Vagina (tissue), 2 donors: ENCODE data around the gene RIPK1. TPM values are rescaled to one million over a fixed set of nuclear protein-coding genes. Genes with fewer than 3 reads are reported as not detected.

ENCODE experiments used
- DNase-seq, 2 donors: peaks; one replicate each; pipeline ENCODE4 v3.0.0-alpha.2; 2017; ENCODE audit errors: extremely low spot score in 2 of 2
- H3K27ac ChIP-seq: fragments of 200-600 bp; sonication (generic); one replicate; pipeline ENCODE4 v1.5.1; 2019
- H3K27me3 ChIP-seq: fragments of 200-600 bp; sonication (generic); one replicate; pipeline ENCODE4 v1.5.1; 2019
- H3K36me3 ChIP-seq, 2 donors: fragments of 200-600 bp; sonication (generic); one replicate each; pipeline ENCODE4 v1.5.1; 2017 to 2019
- H3K4me1 ChIP-seq: fragments of 200-600 bp; sonication (generic); one replicate; pipeline ENCODE4 v1.5.1; 2019
- H3K4me3 ChIP-seq, 2 donors: fragments of 200-600 bp; sonication (generic); 1 replicate in 1 of 2; 2 replicates in 1 of 2; pipeline ENCODE4 v1.5.1; 2016 to 2019
- H3K9me3 ChIP-seq: fragments of 200-600 bp; sonication (generic); one replicate; pipeline ENCODE4 v1.5.1; 2019
- POLR2A ChIP-seq, 2 donors: fragments of 450-650 bp; IDR thresholded peaks; one replicate each; pipeline ENCODE4 v1.6.1; 2017; ENCODE audit warnings: antibody characterized with exemption in 2 of 2, mild to moderate bottlenecking in 2 of 2, moderate library complexity in 2 of 2
- POLR2AphosphoS5 ChIP-seq, 2 donors: sonication (generic); formaldehyde crosslinking; IDR thresholded peaks; one replicate each; pipeline ENCODE4 v1.9.0; 2017; ENCODE audit warnings: antibody characterized with exemption in 2 of 2, mild to moderate bottlenecking in 2 of 2, low read depth in 1 of 2; ENCODE audit not compliant: insufficient read depth in 1 of 2
- intact Hi-C: fragments of 100-400 bp; cut with DNase I; formaldehyde crosslinking; loops from one replicate; pipeline ENCODE4 v1.15.1; 2023
- total RNA-seq: library from RNA; depleted of rRNA; stranded (reverse); fragments of >200 nt; gene quantifications from one replicate; pipeline ENCODE4 v1.2.3, GENCODE V29; 2016
- TF ChIP-seq, protein P1 (sequence below), 3 experiments: fragments of 450-650 bp in 2 of 3; fragments of 200-600 bp in 1 of 3; sonication (generic) in 1 of 3; IDR thresholded peaks; one replicate each; pipeline ENCODE4 v1.5.1; 2017 to 2019; ENCODE audit warnings: antibody characterized with exemption in 3 of 3, mild to moderate bottlenecking in 2 of 3, moderate library complexity in 2 of 3

Gene RIPK1
- total RNA-seq, 1 donor from 2014 or later, result 27.0 TPM

DNA sequence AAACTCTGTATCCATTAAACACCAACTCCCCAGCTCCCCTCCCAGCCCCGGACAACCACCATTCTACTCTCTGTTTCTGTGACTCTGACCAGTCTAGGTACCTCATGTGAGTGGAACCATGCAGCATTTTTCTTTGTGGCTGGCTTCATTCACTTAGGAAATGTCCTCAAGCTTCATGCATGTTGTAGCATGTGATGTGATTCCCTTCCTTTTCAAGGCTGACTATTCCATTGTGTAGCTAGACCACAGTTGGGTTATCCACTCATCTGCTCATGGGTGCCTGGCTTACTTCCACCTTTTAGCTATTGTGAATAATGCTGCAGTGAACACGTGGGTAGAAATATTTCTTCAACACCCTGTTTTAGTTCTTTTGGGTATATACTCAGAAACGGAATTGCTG is 41.5 kb downstream of the RIPK1 start:
- Histone ChIP-seq H3K36me3 (peaks cover 0 to 61% of the 10 kb centered on the region in 2 donors), H3K4me1 (peaks cover 8% of the 10 kb centered on the region), H3K4me3 (no peak overlapping the region), H3K27ac (peak overlapping the region; percentile 10), H3K27me3 (no peaks in the 10 kb centered on the region), H3K9me3 (no peaks in the 10 kb centered on the region)
- DNase-seq, result no peak
- intact Hi-C loops, result no loop called here
- TF ChIP-seq POLR2AphosphoS5 (IDR thresholded peaks at IDR 0.05; ENCODE audit: insufficient read depth in 1 of 2, low read depth in 1 of 2), result no peak
- TF ChIP-seq, protein P1, sequence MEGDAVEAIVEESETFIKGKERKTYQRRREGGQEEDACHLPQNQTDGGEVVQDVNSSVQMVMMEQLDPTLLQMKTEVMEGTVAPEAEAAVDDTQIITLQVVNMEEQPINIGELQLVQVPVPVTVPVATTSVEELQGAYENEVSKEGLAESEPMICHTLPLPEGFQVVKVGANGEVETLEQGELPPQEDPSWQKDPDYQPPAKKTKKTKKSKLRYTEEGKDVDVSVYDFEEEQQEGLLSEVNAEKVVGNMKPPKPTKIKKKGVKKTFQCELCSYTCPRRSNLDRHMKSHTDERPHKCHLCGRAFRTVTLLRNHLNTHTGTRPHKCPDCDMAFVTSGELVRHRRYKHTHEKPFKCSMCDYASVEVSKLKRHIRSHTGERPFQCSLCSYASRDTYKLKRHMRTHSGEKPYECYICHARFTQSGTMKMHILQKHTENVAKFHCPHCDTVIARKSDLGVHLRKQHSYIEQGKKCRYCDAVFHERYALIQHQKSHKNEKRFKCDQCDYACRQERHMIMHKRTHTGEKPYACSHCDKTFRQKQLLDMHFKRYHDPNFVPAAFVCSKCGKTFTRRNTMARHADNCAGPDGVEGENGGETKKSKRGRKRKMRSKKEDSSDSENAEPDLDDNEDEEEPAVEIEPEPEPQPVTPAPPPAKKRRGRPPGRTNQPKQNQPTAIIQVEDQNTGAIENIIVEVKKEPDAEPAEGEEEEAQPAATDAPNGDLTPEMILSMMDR (IDR thresholded peaks at IDR 0.05), result no peak
- no peak for TF ChIP-seq POLR2A (IDR thresholded peaks at IDR 0.05)

DNA sequence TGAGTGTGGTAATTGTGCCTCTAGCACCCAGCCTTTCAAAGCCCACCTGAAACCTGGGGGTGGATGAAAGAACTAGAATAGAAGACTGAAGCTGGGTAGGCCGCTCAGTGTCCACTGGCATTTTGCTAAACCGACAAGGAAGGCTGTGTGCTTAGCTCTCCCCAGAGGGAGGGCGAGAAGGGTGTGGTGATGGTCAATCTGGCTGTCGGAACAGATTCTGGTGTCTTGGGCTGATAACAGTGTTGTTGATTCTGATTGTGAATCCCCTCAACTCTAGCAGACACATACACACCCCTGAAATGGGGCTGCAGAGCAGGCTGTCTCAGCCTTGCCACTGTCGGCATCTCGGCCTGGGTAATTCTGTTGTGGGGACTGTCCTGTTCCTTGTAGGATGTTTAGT is 46.1 kb downstream of the RIPK1 start:
- TF ChIP-seq, protein P1 (IDR thresholded peaks at IDR 0.05), result no peak
- no peak for TF ChIP-seq POLR2AphosphoS5 (IDR thresholded peaks at IDR 0.05; ENCODE audit: insufficient read depth in 1 of 2, low read depth in 1 of 2)
- no peak for TF ChIP-seq POLR2A (IDR thresholded peaks at IDR 0.05)
- DNase-seq, result no peak
- no peak overlapping the region for H3K4me3 ChIP-seq
- H3K27me3 ChIP-seq, result no peaks in the 10 kb centered on the region
- intact Hi-C loops, result no loop called here
- no peak overlapping the region for H3K27ac ChIP-seq
- peaks cover 16% of the 10 kb centered on the region for H3K4me1 ChIP-seq
- no peaks in the 10 kb centered on the region for H3K9me3 ChIP-seq
- peaks cover 0 to 36% of the 10 kb centered on the region in 2 donors for H3K36me3 ChIP-seq

DNA sequence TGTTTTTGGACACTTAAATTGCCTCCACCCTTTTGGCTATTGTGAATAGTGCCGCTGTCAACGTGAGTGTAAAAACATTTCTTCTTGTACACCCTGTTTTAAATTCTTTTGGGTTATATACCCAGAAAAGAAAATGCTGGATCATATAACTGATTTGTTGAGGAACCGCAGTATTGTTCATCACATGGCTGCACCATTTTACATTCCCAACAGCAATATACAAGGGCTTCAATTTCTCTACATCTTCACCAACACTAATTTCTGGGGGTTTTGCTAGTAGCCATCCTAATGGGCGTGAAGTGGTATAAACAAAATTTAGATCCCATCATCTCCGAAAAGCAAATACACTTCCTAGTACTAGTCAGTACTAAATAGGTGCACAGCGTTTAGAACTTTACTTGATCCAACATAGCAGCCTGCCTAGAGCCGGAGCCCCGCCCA is 49.6 kb downstream of the RIPK1 start:
- intact Hi-C loops, result no loop called here
- Histone ChIP-seq H3K4me1 (peaks cover 20% of the 10 kb centered on the region), H3K27me3 (no peaks in the 10 kb centered on the region), H3K4me3 (peak overlapping the region; percentile 74 to 92), H3K27ac (peak overlapping the region; percentile 80), H3K36me3 (peaks cover 0 to 18% of the 10 kb centered on the region in 2 donors), H3K9me3 (no peaks in the 10 kb centered on the region)
- no peak for DNase-seq
- TF ChIP-seq POLR2AphosphoS5 (IDR thresholded peaks at IDR 0.05; ENCODE audit: insufficient read depth in 1 of 2, low read depth in 1 of 2) (no peak), POLR2A (IDR thresholded peaks at IDR 0.05) (no peak)
- TF ChIP-seq, protein P1 (IDR thresholded peaks at IDR 0.05), result no peak

DNA sequence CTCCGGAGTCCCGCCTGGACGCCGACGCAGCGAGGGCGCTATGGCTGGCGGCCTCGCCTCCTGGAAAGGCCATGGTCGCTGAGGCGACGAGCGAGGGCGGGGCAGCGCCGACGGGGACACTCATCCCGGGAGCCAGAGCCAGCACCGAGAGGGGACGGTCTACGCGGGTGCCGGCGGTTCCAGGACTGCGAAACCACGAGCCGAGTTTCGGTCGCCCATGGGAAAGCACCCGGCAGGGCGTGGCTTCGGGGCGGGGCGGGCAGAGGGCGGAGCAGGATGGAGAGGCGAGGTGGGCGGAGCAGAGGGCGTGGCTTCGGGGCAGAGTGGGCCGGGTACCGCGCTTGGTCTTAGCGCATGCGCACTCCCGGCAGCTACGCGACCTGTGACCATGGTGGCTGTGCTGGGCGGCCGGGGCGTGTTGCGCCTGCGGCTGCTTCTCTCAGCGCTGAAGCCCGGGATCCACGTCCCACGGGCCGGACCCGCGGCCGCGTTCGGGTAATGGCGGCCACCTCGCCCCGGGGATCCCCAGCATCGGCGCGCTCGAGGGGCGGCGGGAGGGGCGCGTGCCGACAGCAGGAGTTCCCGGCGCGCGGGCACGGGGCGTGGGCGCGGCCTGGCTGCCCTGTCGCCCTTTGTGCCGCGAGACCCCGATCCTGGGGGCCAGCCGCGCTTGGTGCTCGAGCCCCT is 50.2 kb downstream of the RIPK1 start, which contains the start of gene BPHL:
Gene BPHL, plus strand, starts transcription at position 359 of the 687 bp plus-strand sequence. Its CDS starts 30 bp downstream, at position 389.
- DNase-seq, result peak; percentile 95 to 98
- Histone ChIP-seq H3K27me3 (no peaks in the 10 kb centered on the region), H3K4me3 (peak within 1 kb of the TSS; percentile 74 to 92), H3K9me3 (no peaks in the 10 kb centered on the region), H3K4me1 (peaks cover 20% of the 10 kb centered on the region), H3K36me3 (peaks cover 0 to 12% of the 10 kb centered on the region in 2 donors), H3K27ac (peak within 1 kb of the TSS; percentile 80)
- intact Hi-C loops, result no loop called here
- peak; percentile 64 to 95 for TF ChIP-seq POLR2AphosphoS5 (IDR thresholded peaks at IDR 0.05; ENCODE audit: insufficient read depth in 1 of 2, low read depth in 1 of 2)
- TF ChIP-seq, protein P1 (IDR thresholded peaks at IDR 0.05), result no peak
- peak; percentile 12 to 82 for TF ChIP-seq POLR2A (IDR thresholded peaks at IDR 0.05)
